HepG2 (cell line): ENCODE measurements around the gene GYPC. TPM values are rescaled to one million over a fixed set of nuclear protein-coding genes. Genes with fewer than 3 reads are reported as not detected.

ENCODE experiments used
- ATAC-seq: fragments of 200-7000 bp; cut with Tn5 transposase; 3 replicates; pipeline ENCODE4 v1.9.1; 2020; ENCODE audit warnings: mild to moderate bottlenecking, moderate library complexity
- BruUV-seq: library from RNA; stranded (reverse); fragments of 400-500 nt; replicated peaks from 2 replicates; lab custom pipeline; 2021; lab: Mats Ljungman, UMichigan
- CTCF ChIA-PET: fragments of 300-600 bp; formaldehyde crosslinking; extraction: SDS; loops from one replicate; lab custom pipeline; 2021; ENCODE audit warnings: low total read pairs, inconsistent platforms, low intra/inter-chr PET ratio; lab: Yijun Ruan, JAX
- POLR2A ChIA-PET: fragments of 350-600 bp; sonication (Branson Sonifier 250); formaldehyde crosslinking; loops from one replicate; lab custom pipeline; 2020; ENCODE audit warnings: antibody characterized with exemption, inconsistent platforms; lab: Yijun Ruan, JAX
- DNase-seq: peaks from one replicate; pipeline ENCODE4 v3.0.0-alpha.2; 2015; ENCODE audit warnings: low spot score
- FAIRE-seq: peaks from 3 replicates; lab custom pipeline; 2011; peaks lifted over from hg19 to GRCh38; lab: Jason Lieb, UNC
- H2AFZ ChIP-seq: one replicate; pipeline ENCODE4 v1.6.1; 2011; ENCODE audit warnings: low read length, inconsistent platforms
- H3K27ac ChIP-seq: fragments of 300-600 bp; 3 replicates; pipeline ENCODE4 v1.8.0; 2011; ENCODE audit warnings: mixed run types, mild to moderate bottlenecking, mixed read lengths, low read length, inconsistent platforms; ENCODE audit not compliant: insufficient read depth; ENCODE audit errors: extremely low read length
- H3K27me3 ChIP-seq, 2 experiments: fragments of 200-600 bp in 1 of 2; 2 replicates in 1 of 2; 3 replicates in 1 of 2; pipeline versions ENCODE4 v1.6.0 to v1.8.0; 2011; ENCODE audit warnings: low read length in 2 of 2, mild to moderate bottlenecking in 2 of 2, moderate library complexity in 2 of 2, inconsistent platforms in 1 of 2; ENCODE audit not compliant: insufficient read depth in 2 of 2, control insufficient read depth in 1 of 2
- H3K36me3 ChIP-seq, 2 experiments: fragments of 200-600 bp in 1 of 2; replicated peaks in 1 of 2; 2 replicates in 1 of 2; 3 replicates in 1 of 2; pipeline versions ENCODE4 v1.5.1 to v1.8.0; 2011; ENCODE audit warnings: low read length in 2 of 2, inconsistent platforms in 1 of 2; ENCODE audit not compliant: insufficient read depth in 2 of 2, control insufficient read depth in 1 of 2
- H3K4me1 ChIP-seq: 2 replicates; pipeline ENCODE4 v1.5.1; 2012; ENCODE audit warnings: low read length, inconsistent platforms; ENCODE audit not compliant: insufficient read depth
- H3K4me2 ChIP-seq: 2 replicates; pipeline ENCODE4 v1.6.0; 2011; ENCODE audit warnings: low read depth, low read length, inconsistent platforms
- H3K4me3 ChIP-seq, 3 experiments: fragments of 200-600 bp in 1 of 3; sonication (generic), shearing (Covaris generic) in 1 of 3; replicated peaks in 1 of 3; 2 replicates each; pipeline ENCODE4 v1.5.1; 2011 to 2016; ENCODE audit warnings: low read length in 3 of 3, inconsistent platforms in 2 of 3, low read depth in 2 of 3, mild to moderate bottlenecking in 2 of 3, control low read depth in 1 of 3, mixed read lengths in 1 of 3; ENCODE audit not compliant: insufficient read depth in 1 of 3
- H3K79me2 ChIP-seq: one replicate; pipeline ENCODE4 v1.6.1; 2011; ENCODE audit warnings: low read length, inconsistent platforms; ENCODE audit not compliant: insufficient read depth
- H3K9ac ChIP-seq: 2 replicates; pipeline ENCODE4 v1.6.0; 2011; ENCODE audit warnings: mild to moderate bottlenecking, low read depth, low read length, inconsistent platforms; ENCODE audit not compliant: insufficient read depth
- H3K9me3 ChIP-seq: 2 replicates; pipeline ENCODE4 v1.5.1; 2012; ENCODE audit warnings: mild to moderate bottlenecking, low read length
- H4K20me1 ChIP-seq: 2 replicates; pipeline ENCODE4 v1.6.0; 2011; ENCODE audit warnings: inconsistent platforms, mild to moderate bottlenecking, low read length, moderate library complexity; ENCODE audit not compliant: insufficient read depth
- ATF7 ChIP-seq, 2 experiments: fragments of 450-650 bp in 1 of 2; sonication (generic) in 1 of 2; formaldehyde crosslinking in 1 of 2; IDR thresholded peaks; 2 replicates each; pipeline versions ENCODE4 v1.4.0 to v1.6.1; 2016 to 2020; ENCODE audit warnings: antibody characterized with exemption in 1 of 2, mild to moderate bottlenecking in 1 of 2, missing genetic modification reagents in 1 of 2
- CEBPB ChIP-seq: IDR thresholded peaks from 2 replicates; pipeline ENCODE4 v1.6.1; 2011; ENCODE audit warnings: low read depth, low read length, improper control_type of control experiment, borderline replicate concordance
- CEBPG ChIP-seq: IDR thresholded peaks from 2 replicates; pipeline ENCODE4 v1.6.1; 2016
- HNF4A ChIP-seq: sonication (generic); formaldehyde crosslinking; IDR thresholded peaks from 2 replicates; pipeline ENCODE4 v1.4.0; 2020; ENCODE audit warnings: missing genetic modification reagents
- NR0B2 ChIP-seq: sonication (generic); formaldehyde crosslinking; IDR thresholded peaks from 2 replicates; pipeline ENCODE4 v1.4.0; 2020; ENCODE audit warnings: mild to moderate bottlenecking, missing genetic modification reagents
- NR3C1 ChIP-seq: sonication (generic); formaldehyde crosslinking; IDR thresholded peaks from 2 replicates; pipeline ENCODE4 v1.4.0; 2020; ENCODE audit warnings: missing genetic modification reagents
- ZBTB20 ChIP-seq: sonication (generic); formaldehyde crosslinking; IDR thresholded peaks from 2 replicates; pipeline ENCODE4 v1.8.1; 2023; ENCODE audit warnings: missing genetic modification reagents, low read depth, mild to moderate bottlenecking, borderline replicate concordance
- ZBTB44 ChIP-seq: sonication (generic); formaldehyde crosslinking; IDR thresholded peaks from 2 replicates; pipeline ENCODE4 v1.4.0; 2020; ENCODE audit warnings: missing genetic modification reagents
- ZNF572 ChIP-seq: sonication (generic); formaldehyde crosslinking; IDR thresholded peaks from 2 replicates; pipeline ENCODE4 v1.5.1; 2020; ENCODE audit warnings: mild to moderate bottlenecking, missing genetic modification reagents
- ZNF644 ChIP-seq: IDR thresholded peaks from 2 replicates; pipeline ENCODE4 v1.6.1; 2016; ENCODE audit warnings: low read depth
- WGBS: methylation state at CpG from one replicate; pipeline ENCODE4 v1.1.6; 2017; ENCODE audit warnings: low lambda C conversion rate; 5-methylcytosine and 5-hydroxymethylcytosine counted together
- in situ Hi-C: cut with HindIII; loops from 2 replicates; pipeline ENCODE4 v1.10.0; 2017; ENCODE audit warnings: low pct_unique_long_range_greater_than_20kb; ENCODE audit not compliant: extremely low pct_ligation_motif_present
- intact Hi-C: fragments of 100-400 bp; cut with micrococcal nuclease; formaldehyde crosslinking; loops from one replicate; pipeline ENCODE4 v1.10.0; 2022; ENCODE audit not compliant: unreplicated experiment
- polyA plus RNA-seq, 8 experiments: library from polyadenylated mRNA; depleted of rRNA in 3 of 8; stranded (reverse) in 7 of 8; unstranded in 1 of 8; fragments of >200 nt; fragmentation: Illumina TruSeq in 4 of 8; extraction: Trizol in 4 of 8; gene quantifications; 2 replicates each; pipeline versions ENCODE4 v1.2.1 to v1.2.3, GENCODE V29; 2011 to 2016; ENCODE audit warnings: low read depth in 4 of 8, missing spikeins in 1 of 8, mixed read lengths in 1 of 8; ENCODE audit not compliant: insufficient read depth in 1 of 8
- total RNA-seq, 5 experiments: library from RNA; depleted of rRNA; stranded (reverse); fragments of >200 nt; fragmentation: Illumina TruSeq; extraction: Trizol; gene quantifications; 2 replicates each; pipeline ENCODE4 v1.2.3, GENCODE V29; 2016; ENCODE audit warnings: low read depth in 1 of 5
- TF ChIP-seq, protein P1 (sequence below), 2 experiments: fragments of 450-650 bp in 1 of 2; sonication (generic) in 1 of 2; formaldehyde crosslinking; IDR thresholded peaks; 2 replicates each; pipeline versions ENCODE4 v1.5.0 to v1.8.0; 2020 to 2022; ENCODE audit warnings: mild to moderate bottlenecking in 1 of 2, missing genetic modification reagents in 1 of 2
- TF ChIP-seq, protein P2 (sequence below): sonication (generic); formaldehyde crosslinking; IDR thresholded peaks from 2 replicates; pipeline ENCODE4 v1.4.0; 2020; ENCODE audit warnings: missing genetic modification reagents, borderline replicate concordance
- TF ChIP-seq, protein P3 (sequence below): sonication (generic); formaldehyde crosslinking; IDR thresholded peaks from 2 replicates; pipeline ENCODE4 v1.4.0; 2020; ENCODE audit warnings: missing genetic modification reagents

Gene GYPC
- total and polyA plus RNA-seq, 2 of the 13 experiments (the other 11 are each of a cell fraction or from before 2014, with no cell fraction given) = not detected

DNA sequence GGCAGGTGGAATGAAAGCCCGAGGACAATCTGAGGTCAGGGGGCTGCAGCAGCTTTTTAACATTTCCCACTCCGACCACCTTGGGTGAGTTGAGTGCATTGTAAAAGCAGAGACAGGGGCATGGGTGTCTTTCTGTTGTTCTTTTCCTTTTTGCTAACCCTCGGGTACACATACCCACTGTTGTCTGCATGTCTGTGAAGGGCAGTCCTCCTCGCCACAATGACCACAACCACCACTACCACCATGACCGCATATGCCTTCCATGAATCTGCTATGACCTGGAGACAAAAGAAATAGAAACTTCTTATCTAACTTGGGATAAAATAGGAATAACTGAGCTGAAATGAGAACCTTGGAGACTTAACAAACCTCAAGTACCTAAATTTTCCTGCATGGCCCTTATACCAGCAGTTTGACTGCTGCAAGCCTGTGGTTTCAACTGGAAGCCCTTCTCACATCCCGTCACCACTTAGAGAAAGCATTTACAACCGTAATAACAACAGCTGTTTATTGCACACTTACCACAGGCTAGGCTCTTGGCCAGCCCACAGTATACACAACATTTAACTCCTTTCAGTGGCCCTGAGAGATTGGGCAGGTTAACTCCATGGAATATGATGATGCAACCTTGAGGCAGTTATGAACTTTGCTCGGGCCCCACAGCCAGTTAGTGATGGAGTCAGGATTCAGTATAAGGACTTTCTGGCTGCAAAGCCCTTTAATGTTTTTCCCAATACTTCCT is 80.3 kb downstream of the GYPC start:
- ChIA-PET POLR2A (no interaction called here), CTCF (no interaction called here)
- no TSS peak for BruUV-seq
- DNase-seq (no peak), ATAC-seq (peak; percentile 62)
- H3K4me1 ChIP-seq = no peaks in the 10 kb centered on the region
- no peak overlapping the region for H3K27ac ChIP-seq
- no peaks in the 10 kb centered on the region for H4K20me1 ChIP-seq
- no peak overlapping the region for H3K4me2 ChIP-seq
- no peak overlapping the region for H3K9ac ChIP-seq
- H3K27me3 ChIP-seq = no peaks in the 10 kb centered on the region
- intact Hi-C loops = no loop called here
- no peak overlapping the region for H2AFZ ChIP-seq
- no peaks in the 10 kb centered on the region for H3K79me2 ChIP-seq
- H3K4me3 ChIP-seq = no peak overlapping the region
- TF ChIP-seq, protein P1, sequence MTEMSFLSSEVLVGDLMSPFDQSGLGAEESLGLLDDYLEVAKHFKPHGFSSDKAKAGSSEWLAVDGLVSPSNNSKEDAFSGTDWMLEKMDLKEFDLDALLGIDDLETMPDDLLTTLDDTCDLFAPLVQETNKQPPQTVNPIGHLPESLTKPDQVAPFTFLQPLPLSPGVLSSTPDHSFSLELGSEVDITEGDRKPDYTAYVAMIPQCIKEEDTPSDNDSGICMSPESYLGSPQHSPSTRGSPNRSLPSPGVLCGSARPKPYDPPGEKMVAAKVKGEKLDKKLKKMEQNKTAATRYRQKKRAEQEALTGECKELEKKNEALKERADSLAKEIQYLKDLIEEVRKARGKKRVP (CRISPR knock-in tag; IDR thresholded peaks at IDR 0.05) = peak in 1 of 2 experiments; percentile 80; a peak in 2 of 4 replicates
- TF ChIP-seq ZNF572 (CRISPR knock-in tag) (no peak), ZNF644 (CRISPR knock-in tag) (0 out of 2 replicates have a peak, but pooled peaks have one; percentile 50), ZBTB20 (no peak), HNF4A (CRISPR knock-in tag) (peak; percentile 50; the same call in 1 of the 2 replicates), ATF7 (IDR thresholded peaks at IDR 0.05) (peak; percentile 62), ATF7 (CRISPR knock-in tag; IDR thresholded peaks at IDR 0.05) (no peak), CEBPG (peak; percentile 60), ZBTB44 (no peak), CEBPB (peak; percentile 77; the same call in 1 of the 2 replicates), NR0B2 (CRISPR knock-in tag) (no peak), NR3C1 (CRISPR knock-in tag) (no peak)
- TF ChIP-seq, protein P2, sequence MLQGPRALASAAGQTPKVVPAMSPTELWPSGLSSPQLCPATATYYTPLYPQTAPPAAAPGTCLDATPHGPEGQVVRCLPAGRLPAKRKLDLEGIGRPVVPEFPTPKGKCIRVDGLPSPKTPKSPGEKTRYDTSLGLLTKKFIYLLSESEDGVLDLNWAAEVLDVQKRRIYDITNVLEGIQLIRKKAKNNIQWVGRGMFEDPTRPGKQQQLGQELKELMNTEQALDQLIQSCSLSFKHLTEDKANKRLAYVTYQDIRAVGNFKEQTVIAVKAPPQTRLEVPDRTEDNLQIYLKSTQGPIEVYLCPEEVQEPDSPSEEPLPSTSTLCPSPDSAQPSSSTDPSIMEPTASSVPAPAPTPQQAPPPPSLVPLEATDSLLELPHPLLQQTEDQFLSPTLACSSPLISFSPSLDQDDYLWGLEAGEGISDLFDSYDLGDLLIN (CRISPR knock-in tag) = no peak
- TF ChIP-seq, protein P3, sequence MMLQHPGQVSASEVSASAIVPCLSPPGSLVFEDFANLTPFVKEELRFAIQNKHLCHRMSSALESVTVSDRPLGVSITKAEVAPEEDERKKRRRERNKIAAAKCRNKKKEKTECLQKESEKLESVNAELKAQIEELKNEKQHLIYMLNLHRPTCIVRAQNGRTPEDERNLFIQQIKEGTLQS = peak; percentile 43; the same call in 1 of the 2 replicates
- TF ChIP-seq, all 625 proteins: peak for 7
- WGBS = 22% methylated on average over 8 of the region's 8 CpGs
- Histone ChIP-seq H3K9me3 (no peaks in the 10 kb centered on the region), H3K36me3 (no peaks in the 10 kb centered on the region)
- FAIRE-seq = no peak
- in situ Hi-C loops = no loop called here
